ENCODE measurements around the gene PLAGL1. TPM values are rescaled to one million over a fixed set of nuclear protein-coding genes. Genes with fewer than 3 reads are reported as not detected.

The PLAGL1 gene
- total RNA-seq, 1 donor from 2014 or later, result 2.4 TPM

GRCh38 chr6:143973097-143973966 is 34.7 kb downstream of the PLAGL1 start:
- no peak overlapping the region for H3K4me3 ChIP-seq (ENCODE audit: low read depth, low read length)
- no peaks in the 10 kb centered on the region for H3K36me3 ChIP-seq (ENCODE audit: control insufficient read depth, insufficient read depth, low read length)
- peaks cover 2% of the 10 kb centered on the region for H3K27me3 ChIP-seq (ENCODE audit: control insufficient read depth, insufficient read depth, low read length)
- DNase-seq (ENCODE audit: low read depth) (no peak), FAIRE-seq (peak; percentile 62)
- TF ChIP-seq CTCF (IDR thresholded peaks at IDR 0.05; ENCODE audit: insufficient read depth, low read length, severe bottlenecking), result no peak

GRCh38 chr6:143971482-143972205 is 36.4 kb downstream of the PLAGL1 start:
- no peaks in the 10 kb centered on the region for H3K36me3 ChIP-seq (ENCODE audit: control insufficient read depth, insufficient read depth, low read length)
- no peak overlapping the region for H3K4me3 ChIP-seq (ENCODE audit: low read depth, low read length)
- FAIRE-seq (no peak), DNase-seq (ENCODE audit: low read depth) (no peak)
- TF ChIP-seq CTCF (IDR thresholded peaks at IDR 0.05; ENCODE audit: insufficient read depth, low read length, severe bottlenecking), result no peak
- peaks cover 2% of the 10 kb centered on the region for H3K27me3 ChIP-seq (ENCODE audit: control insufficient read depth, insufficient read depth, low read length)

- Histone ChIP-seq H3K36me3 (ENCODE audit: control insufficient read depth, insufficient read depth, low read length) (no peaks in the 10 kb centered on the region), H3K4me3 (ENCODE audit: low read depth, low read length) (no peak overlapping the region), H3K27me3 (ENCODE audit: control insufficient read depth, insufficient read depth, low read length) (peaks cover 2% of the 10 kb centered on the region)
- DNase-seq (ENCODE audit: low read depth) (no peak), FAIRE-seq (no peak)
- no peak for TF ChIP-seq CTCF (IDR thresholded peaks at IDR 0.05; ENCODE audit: insufficient read depth, low read length, severe bottlenecking)
These were observed 37.4 kb downstream of the PLAGL1 start for GRCh38 chr6:143970456-143971218.

DNA sequence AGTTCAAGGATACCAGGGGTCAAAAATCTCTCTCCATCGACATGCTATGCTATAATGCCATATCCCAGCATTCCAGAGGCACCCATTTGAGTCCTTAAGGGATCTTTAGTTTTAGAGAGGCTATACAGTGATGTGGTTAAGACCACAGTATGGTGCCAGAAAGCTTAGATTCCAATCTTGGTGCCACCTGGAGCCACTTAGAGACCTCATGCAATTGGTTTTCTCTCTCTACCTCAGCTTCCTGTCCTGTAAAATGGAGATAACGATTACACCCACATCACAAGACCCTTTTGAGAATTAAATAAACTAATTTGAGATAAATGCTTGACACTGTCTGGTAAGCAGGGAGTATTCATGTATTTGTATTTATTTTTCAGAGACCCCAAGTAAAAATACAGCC is 39.0 kb downstream of the PLAGL1 start:
- Histone ChIP-seq H3K4me3 (ENCODE audit: low read depth, low read length) (no peak overlapping the region), H3K27me3 (ENCODE audit: control insufficient read depth, insufficient read depth, low read length) (no peaks in the 10 kb centered on the region), H3K36me3 (ENCODE audit: control insufficient read depth, insufficient read depth, low read length) (no peaks in the 10 kb centered on the region)
- no peak for FAIRE-seq
- no peak for TF ChIP-seq CTCF (IDR thresholded peaks at IDR 0.05; ENCODE audit: insufficient read depth, low read length, severe bottlenecking)
- no peak for DNase-seq (ENCODE audit: low read depth)

GRCh38 chr6:143967706-143968376 is 40.2 kb downstream of the PLAGL1 start:
- no peak for DNase-seq (ENCODE audit: low read depth)
- no peak for TF ChIP-seq CTCF (IDR thresholded peaks at IDR 0.05; ENCODE audit: insufficient read depth, low read length, severe bottlenecking)
- H3K27me3 ChIP-seq (ENCODE audit: control insufficient read depth, insufficient read depth, low read length), result no peaks in the 10 kb centered on the region
- H3K4me3 ChIP-seq (ENCODE audit: low read depth, low read length), result no peak overlapping the region
- no peaks in the 10 kb centered on the region for H3K36me3 ChIP-seq (ENCODE audit: control insufficient read depth, insufficient read depth, low read length)
- FAIRE-seq, result no peak
